H1 (cell line): ENCODE results near the gene PNMA6E. TPM values are rescaled to one million over a fixed set of nuclear protein-coding genes. Genes with fewer than 3 reads are reported as not detected.

Experiments
- CTCF ChIA-PET: fragments of 300-600 bp; sonication (Branson Sonifier 250); formaldehyde crosslinking; loops from one replicate; lab custom pipeline; 2021; ENCODE audit not compliant: partially characterized antibody; lab: Charles Lee
- POLR2A ChIA-PET: fragments of 300-600 bp; sonication (Branson Sonifier 250); formaldehyde crosslinking; loops from one replicate; lab custom pipeline; 2021; ENCODE audit warnings: inconsistent platforms; ENCODE audit not compliant: partially characterized antibody; lab: Charles Lee
- DNase-seq, 2 experiments: peaks; one replicate each; pipeline versions ENCODE4 v3.0.0 to v3.0.0-alpha.2; 2010 to 2022; ENCODE audit warnings: low spot score in 2 of 2, low read depth in 1 of 2, mixed read lengths in 1 of 2
- FAIRE-seq: peaks from 2 replicates; lab custom pipeline; 2011; peaks lifted over from hg19 to GRCh38; lab: Jason Lieb, UNC
- H2AFZ ChIP-seq: 2 replicates; pipeline ENCODE4 v1.8.1; 2012; ENCODE audit warnings: low read length, inconsistent platforms
- H2AK5ac ChIP-seq: 2 replicates; pipeline ENCODE4 v1.6.1; 2013; ENCODE audit warnings: low read depth, low read length
- H2BK120ac ChIP-seq: replicated peaks from 2 replicates; pipeline ENCODE3; 2013; ENCODE audit warnings: low read depth, low read length, inconsistent platforms
- H2BK12ac ChIP-seq: 2 replicates; pipeline ENCODE4 v1.6.1; 2013; ENCODE audit warnings: low read depth, low read length
- H2BK15ac ChIP-seq: 2 replicates; pipeline ENCODE4 v1.6.1; 2013; ENCODE audit warnings: low read length
- H2BK20ac ChIP-seq: 2 replicates; pipeline ENCODE4 v1.6.1; 2013; ENCODE audit warnings: low read length
- H2BK5ac ChIP-seq: 2 replicates; pipeline ENCODE4 v1.6.1; 2013; ENCODE audit warnings: low read depth, low read length
- H3K14ac ChIP-seq: 2 replicates; pipeline ENCODE4 v1.6.1; 2013; ENCODE audit warnings: inconsistent platforms; ENCODE audit not compliant: insufficient read length
- H3K18ac ChIP-seq: 2 replicates; pipeline ENCODE4 v1.6.1; 2013; ENCODE audit warnings: low read length; ENCODE audit errors: extremely low read depth
- H3K23ac ChIP-seq: 2 replicates; pipeline ENCODE4 v1.6.1; 2013; ENCODE audit warnings: inconsistent platforms; ENCODE audit not compliant: insufficient read length
- H3K23me2 ChIP-seq: 2 replicates; pipeline ENCODE4 v1.6.1; 2013; ENCODE audit warnings: low read depth, low read length
- H3K27ac ChIP-seq: 2 replicates; pipeline ENCODE4 v1.6.1; 2011; ENCODE audit warnings: low read depth, low read length, inconsistent platforms
- H3K27me3 ChIP-seq, 4 experiments: replicated peaks in 1 of 4; 1 replicate in 1 of 4; 2 replicates in 3 of 4; pipeline versions ENCODE4 v1.6.1 to v1.8.1; 2011 to 2013; ENCODE audit warnings: low read length in 3 of 4, mild to moderate bottlenecking in 3 of 4, inconsistent platforms in 2 of 4, mixed read lengths in 2 of 4, moderate library complexity in 1 of 4; ENCODE audit not compliant: control insufficient read depth in 3 of 4, insufficient read depth in 3 of 4; ENCODE audit errors: extremely low read depth in 1 of 4
- H3K36me3 ChIP-seq, 4 experiments: 2 replicates each; pipeline versions ENCODE4 v1.6.1 to v1.8.1; 2011 to 2013; ENCODE audit warnings: mild to moderate bottlenecking in 4 of 4, low read length in 3 of 4, moderate library complexity in 2 of 4, control low read depth in 1 of 4, inconsistent platforms in 1 of 4; ENCODE audit not compliant: insufficient read depth in 4 of 4, control insufficient read depth in 2 of 4
- H3K4ac ChIP-seq: replicated peaks from 2 replicates; pipeline ENCODE3; 2013; ENCODE audit warnings: low read length, low read depth, mixed read lengths, inconsistent platforms; ENCODE audit not compliant: insufficient read length
- H3K4me1 ChIP-seq, 4 experiments: replicated peaks in 1 of 4; 1 replicate in 1 of 4; 2 replicates in 3 of 4; pipeline versions ENCODE4 v1.6.1 to v1.8.1; 2011 to 2013; ENCODE audit warnings: low read length in 3 of 4, inconsistent platforms in 2 of 4, mixed read lengths in 1 of 4; ENCODE audit not compliant: insufficient read depth in 4 of 4, control insufficient read depth in 3 of 4
- H3K4me2 ChIP-seq, 2 experiments: 2 replicates each; pipeline versions ENCODE4 v1.6.1 to v1.8.1; 2011 to 2013; ENCODE audit warnings: low read depth in 2 of 2, low read length in 2 of 2, control low read depth in 1 of 2, inconsistent platforms in 1 of 2, mild to moderate bottlenecking in 1 of 2; ENCODE audit not compliant: insufficient read depth in 1 of 2
- H3K4me3 ChIP-seq, 4 experiments: fragments of 200-600, 300-600 bp in 1 of 4; sonication (generic), shearing (Covaris generic), sonication (Bioruptor Twin) in 1 of 4; 2 replicates each; pipeline versions ENCODE4 v1.5.1 to v1.8.1; 2011 to 2016; ENCODE audit warnings: low read length in 4 of 4, low read depth in 3 of 4, control low read depth in 2 of 4, inconsistent platforms in 2 of 4, mild to moderate bottlenecking in 2 of 4, mixed read lengths in 1 of 4, moderate library complexity in 1 of 4; ENCODE audit not compliant: insufficient read depth in 2 of 4; ENCODE audit errors: extremely low read depth in 1 of 4
- H3K56ac ChIP-seq: replicated peaks from 2 replicates; pipeline ENCODE3; 2013; ENCODE audit warnings: low read depth, mild to moderate bottlenecking, mixed read lengths, low read length, inconsistent platforms; ENCODE audit not compliant: insufficient read length
- H3K79me1 ChIP-seq: 2 replicates; pipeline ENCODE4 v1.6.1; 2013; ENCODE audit warnings: low read depth, low read length, control low read depth
- H3K79me2 ChIP-seq, 2 experiments: 2 replicates each; pipeline versions ENCODE4 v1.6.1 to v1.8.1; 2012 to 2013; ENCODE audit warnings: low read length in 2 of 2, mild to moderate bottlenecking in 2 of 2, inconsistent platforms in 1 of 2; ENCODE audit not compliant: insufficient read depth in 2 of 2, control insufficient read depth in 1 of 2
- H3K9ac ChIP-seq, 4 experiments: replicated peaks in 1 of 4; 1 replicate in 1 of 4; 2 replicates in 3 of 4; pipeline versions ENCODE4 v1.6.1 to v1.8.1; 2011 to 2013; ENCODE audit warnings: low read depth in 3 of 4, low read length in 3 of 4, control low read depth in 2 of 4, mild to moderate bottlenecking in 2 of 4, moderate library complexity in 2 of 4, inconsistent platforms in 1 of 4; ENCODE audit errors: extremely low read depth in 1 of 4
- H3K9me3 ChIP-seq, 2 experiments: 2 replicates each; pipeline versions ENCODE4 v1.6.1 to v1.8.1; 2012 to 2013; ENCODE audit warnings: mild to moderate bottlenecking in 2 of 2, moderate library complexity in 2 of 2, control low read depth in 1 of 2, inconsistent platforms in 1 of 2, low read depth in 1 of 2, low read length in 1 of 2, mixed read lengths in 1 of 2; ENCODE audit not compliant: insufficient read depth in 2 of 2
- H4K20me1 ChIP-seq, 2 experiments: replicated peaks in 1 of 2; 2 replicates each; pipeline versions ENCODE3 to v1.8.1; 2011 to 2013; ENCODE audit warnings: inconsistent platforms in 2 of 2, low read length in 2 of 2, mild to moderate bottlenecking in 1 of 2; ENCODE audit not compliant: insufficient read depth in 2 of 2, control insufficient read depth in 1 of 2
- H4K5ac ChIP-seq: 2 replicates; pipeline ENCODE4 v1.6.1; 2013; ENCODE audit warnings: low read length, low read depth, mixed read lengths, inconsistent platforms; ENCODE audit not compliant: insufficient read length
- H4K8ac ChIP-seq: 2 replicates; pipeline ENCODE4 v1.8.0; 2013; ENCODE audit warnings: mild to moderate bottlenecking, moderate library complexity, low read length, inconsistent platforms; ENCODE audit not compliant: insufficient read depth; ENCODE audit errors: extremely low read depth
- H4K91ac ChIP-seq: replicated peaks from 2 replicates; pipeline ENCODE3; 2013; ENCODE audit warnings: low read length, mixed read lengths, inconsistent platforms; ENCODE audit not compliant: insufficient read length
- ASH2L ChIP-seq: fragments of 200-600, 300-600 bp; sonication (generic); IDR thresholded peaks from one replicate; pipeline ENCODE4 v1.7.1; 2017; ENCODE audit warnings: low read length
- BACH1 ChIP-seq: IDR thresholded peaks from 2 replicates; pipeline ENCODE4 v1.6.1; 2012; ENCODE audit warnings: low read length, improper control_type of control experiment
- CHD1 ChIP-seq: IDR thresholded peaks from 2 replicates; pipeline ENCODE4 v1.6.1; 2012; ENCODE audit warnings: low read depth, low read length, improper control_type of control experiment
- CHD2 ChIP-seq: IDR thresholded peaks from 2 replicates; pipeline ENCODE4 v1.6.1; 2012; ENCODE audit warnings: low read length, improper control_type of control experiment
- CREB1 ChIP-seq: IDR thresholded peaks from 2 replicates; pipeline ENCODE4 v1.6.1; 2012; ENCODE audit warnings: inconsistent platforms
- CTBP2 ChIP-seq: IDR thresholded peaks from 2 replicates; pipeline ENCODE4 v1.7.0; 2011; ENCODE audit warnings: borderline replicate concordance, mild to moderate bottlenecking, moderate library complexity, mixed read lengths, low read length; ENCODE audit not compliant: insufficient read depth, insufficient read length
- FOSL1 ChIP-seq: IDR thresholded peaks from 2 replicates; pipeline ENCODE4 v1.6.1; 2011; ENCODE audit warnings: mild to moderate bottlenecking, low read depth, low read length, moderate library complexity; ENCODE audit not compliant: insufficient read depth
- HDAC6 ChIP-seq: IDR thresholded peaks from one replicate; pipeline ENCODE4 v1.7.1; 2012; ENCODE audit warnings: low read depth, mild to moderate bottlenecking, inconsistent platforms, low read length, moderate library complexity
- KDM4A ChIP-seq: IDR thresholded peaks from one replicate; pipeline ENCODE4 v1.7.1; 2012; ENCODE audit warnings: low read depth, mild to moderate bottlenecking, moderate library complexity, low read length, inconsistent platforms; ENCODE audit not compliant: severe bottlenecking
- NRF1 ChIP-seq: IDR thresholded peaks from 2 replicates; pipeline ENCODE4 v1.6.1; 2011; ENCODE audit warnings: mild to moderate bottlenecking, low read depth, low read length, improper control_type of control experiment
- POLR2A ChIP-seq, 2 experiments: IDR thresholded peaks; 1 replicate in 1 of 2; 2 replicates in 1 of 2; pipeline ENCODE4 v1.6.1; 2011; ENCODE audit warnings: low read depth in 2 of 2, low read length in 2 of 2, mild to moderate bottlenecking in 2 of 2; ENCODE audit errors: control extremely low read depth in 1 of 2
- SIX5 ChIP-seq: IDR thresholded peaks from 2 replicates; pipeline ENCODE4 v1.6.1; 2011; ENCODE audit warnings: mild to moderate bottlenecking, low read depth, low read length
- SP1 ChIP-seq: IDR thresholded peaks from 2 replicates; pipeline ENCODE4 v1.6.1; 2011; ENCODE audit warnings: low read depth, low read length
- SP2 ChIP-seq: IDR thresholded peaks from 2 replicates; pipeline ENCODE4 v1.6.1; 2012; ENCODE audit warnings: mild to moderate bottlenecking, low read length, inconsistent platforms
- TAF7 ChIP-seq: optimal IDR thresholded peaks from 2 replicates; pipeline ENCODE3; 2011; ENCODE audit warnings: low read depth, mild to moderate bottlenecking, inconsistent platforms, low read length, moderate library complexity, borderline replicate concordance
- USF2 ChIP-seq: IDR thresholded peaks from 2 replicates; pipeline ENCODE4 v1.6.1; 2011; ENCODE audit warnings: low read length, improper control_type of control experiment
- WGBS, 2 experiments: shearing (Covaris generic) in 1 of 2; methylation state at CpG; one replicate each; pipeline versions ENCODE4 v1.1.6 to v1.1.7; 2013 to 2015; ENCODE audit warnings: low lambda C conversion rate in 2 of 2, mixed read lengths in 2 of 2, inconsistent platforms in 1 of 2, low coverage in 1 of 2, missing lambda C conversion rate in 1 of 2; ENCODE audit not compliant: insufficient replicate concordance in 2 of 2, insufficient coverage in 1 of 2, insufficient read length in 1 of 2; ENCODE audit errors: extremely low coverage in 1 of 2, missing lambda C conversion rate in 1 of 2; 5-methylcytosine and 5-hydroxymethylcytosine counted together
- polyA plus RNA-seq, 7 experiments: library from polyadenylated mRNA; depleted of rRNA in 3 of 7; stranded (reverse) in 5 of 7; unstranded in 2 of 7; fragments of >200 nt in 5 of 7; fragments of 200-250 nt in 2 of 7; gene quantifications; 1 replicate in 5 of 7; 2 replicates in 1 of 7; 4 replicates in 1 of 7; pipeline versions ENCODE4 v1.2.1 to v1.2.3, GENCODE V29; 2011 to 2013; ENCODE audit warnings: missing spikeins in 2 of 7, mixed read lengths in 2 of 7
- total RNA-seq: library from RNA; stranded (reverse); fragmentation: NEBNext Ultra II Directional; extraction: Animal tissue kit (Norgen Biotek cat#: 25700); gene quantifications from 2 replicates; pipeline ENCODE4 v1.2.1, GENCODE V29; 2021

The PNMA6E gene
- total and polyA plus RNA-seq, 2 of the 8 experiments (the other 6 are each of a cell fraction or from before 2014, with no cell fraction given), result not detected

- H3K9me3 ChIP-seq, result no peaks in the 10 kb centered on the region
- H2BK12ac ChIP-seq, result no peak overlapping the region
- no peak overlapping the region for H3K27ac ChIP-seq
- no peak overlapping the region for H3K18ac ChIP-seq
- no peak overlapping the region for H2BK20ac ChIP-seq
- no peaks in the 10 kb centered on the region for H3K79me1 ChIP-seq
- FAIRE-seq (no peak), DNase-seq (no peak)
- no peaks in the 10 kb centered on the region for H3K79me2 ChIP-seq
- H3K4me2 ChIP-seq, result no peak overlapping the region
- H4K5ac ChIP-seq, result no peak overlapping the region
- H3K27me3 ChIP-seq, result no peaks in the 10 kb centered on the region
- no peak overlapping the region for H2AFZ ChIP-seq
- no peak overlapping the region for H2BK15ac ChIP-seq
- 93% methylated on average over 6 of the region's 7 CpGs; no CpG with 5 or more reads in 1 of the 2 experiments for WGBS, 2 experiments
- no peaks in the 10 kb centered on the region for H4K20me1 ChIP-seq
- POLR2A ChIA-PET, result interaction anchor here (0.7 kb wide), 1 partner anchor 273 kb away, joined by 3 read pairs; no protein-coding TSS in a partner anchor
- no peaks in the 10 kb centered on the region for H3K23me2 ChIP-seq
- H3K4me3 ChIP-seq, result no peak overlapping the region
- H4K91ac ChIP-seq, result no peak overlapping the region
- no peak overlapping the region for H2BK5ac ChIP-seq
- H3K23ac ChIP-seq, result no peak overlapping the region
- no peak overlapping the region for H3K4ac ChIP-seq
- CTCF ChIA-PET, result interaction anchor here (0.7 to 1.9 kb wide), 4 partner anchors 20 to 98 kb away, joined by 3 to 5 read pairs (median 4); no protein-coding TSS in a partner anchor
- no peak overlapping the region for H3K56ac ChIP-seq
- no peak overlapping the region for H3K9ac ChIP-seq
- no peak overlapping the region for H3K14ac ChIP-seq
- H3K4me1 ChIP-seq, result no peaks in the 10 kb centered on the region
- no peaks in the 10 kb centered on the region for H3K36me3 ChIP-seq
- no peak overlapping the region for H4K8ac ChIP-seq
- H2AK5ac ChIP-seq, result no peak overlapping the region
- H2BK120ac ChIP-seq, result no peak overlapping the region
- TF ChIP-seq TAF7 (no peak), ASH2L (no peak), KDM4A (no peak), FOSL1 (no peak), POLR2A (IDR thresholded peaks at IDR 0.05; ENCODE audit: control extremely low read depth in 1 of 2, low read depth in 2 of 2, low read length in 2 of 2) (no peak), HDAC6 (no peak), SP1 (no peak), CREB1 (no peak), BACH1 (no peak), CHD1 (no peak), USF2 (no peak), CTBP2 (no peak), CHD2 (no peak), SP2 (no peak), NRF1 (no peak), SIX5 (no peak)
Observed at GRCh38 chrX:153441296-153441695, 40.1 kb upstream of the PNMA6E start.
